Medulla oblongata (tissue), 1 donor: ENCODE data around the gene ANKRD62.
"Not testable (repeated sequence)": the region's sequence is repeated elsewhere in the genome, so short reads cannot be mapped to it uniquely, and the experiment has no call there.

Experiments used
- DNase-seq: peaks from one replicate; pipeline ENCODE4 v3.0.0-alpha.2; 2015; ENCODE audit errors: extremely low spot score

The ANKRD62 gene

GRCh38 chr18:12065397-12065796 lies 28.2 kb upstream of the ANKRD62 start:
- no peak for DNase-seq

GRCh38 chr18:12066910-12067511 lies 26.6 kb upstream of the ANKRD62 start:
- DNase-seq: no peak

- no peak for DNase-seq
Observed at GRCh38 chr18:12067671-12068070, 26.0 kb upstream of the ANKRD62 start.

- not testable (repeated sequence) for DNase-seq
Observed at GRCh38 chr18:12068316-12068949, 25.2 kb upstream of the ANKRD62 start.

- DNase-seq: no peak
Observed at GRCh38 chr18:12068950-12069320, 24.7 kb upstream of the ANKRD62 start.

- not testable (repeated sequence) for DNase-seq
Observed at GRCh38 chr18:12071066-12071465, 22.6 kb upstream of the ANKRD62 start.

- DNase-seq: no peak
Observed at GRCh38 chr18:12072996-12073395, 20.6 kb upstream of the ANKRD62 start.

GRCh38 chr18:12074736-12075135 lies 18.9 kb upstream of the ANKRD62 start:
- peak; percentile 27 for DNase-seq

- peak; percentile 4 for DNase-seq
Observed at GRCh38 chr18:12076424-12077140, 17.1 kb upstream of the ANKRD62 start.

GRCh38 chr18:12077994-12078393 lies 15.6 kb upstream of the ANKRD62 start:
- DNase-seq: not testable (repeated sequence)

- DNase-seq: no peak
Observed at GRCh38 chr18:12079491-12080237, 14.0 kb upstream of the ANKRD62 start.

- no peak for DNase-seq
Observed at GRCh38 chr18:12085136-12085535, 8.5 kb upstream of the ANKRD62 start.

- DNase-seq: no peak
Observed at GRCh38 chr18:12085786-12086185, 7.9 kb upstream of the ANKRD62 start.

- no peak for DNase-seq
Observed at GRCh38 chr18:12086249-12086648, 7.4 kb upstream of the ANKRD62 start.

GRCh38 chr18:12086677-12087470 lies 6.8 kb upstream of the ANKRD62 start:
- no peak for DNase-seq

GRCh38 chr18:12087471-12088025 lies 6.1 kb upstream of the ANKRD62 start:
- no peak for DNase-seq

- no peak for DNase-seq
Observed at GRCh38 chr18:12088096-12088495, 5.5 kb upstream of the ANKRD62 start.

- DNase-seq: no peak
Observed at GRCh38 chr18:12088731-12089375, 4.8 kb upstream of the ANKRD62 start.

GRCh38 chr18:12091538-12092141 lies 2.0 kb upstream of the ANKRD62 start:
- DNase-seq: no peak
